Spleen (tissue), 11 donors: Measurements from ENCODE around the gene CHAMP1. TPM values are rescaled to one million over a fixed set of nuclear protein-coding genes. Genes with fewer than 3 reads are reported as not detected.
A peak's percentile ranks its signal among the peaks of the same experiment; 100 is the strongest.

Experiments
- DNase-seq: peaks from one replicate; pipeline ENCODE4 v3.0.0-alpha.2; 2020
- H3K27ac ChIP-seq, 8 donors: fragments of 200-600 bp; sonication (generic) in 7 of 8; 1 replicate in 4 of 8; 2 replicates in 4 of 8; pipeline versions ENCODE4 v1.5.0 to v1.8.0; 2016 to 2021; ENCODE audit warnings: inconsistent platforms in 4 of 8, mild to moderate bottlenecking in 4 of 8, moderate library complexity in 1 of 8
- H3K27me3 ChIP-seq, 7 donors: fragments of 200-600 bp; sonication (generic) in 6 of 7; replicated peaks in 1 of 7; 1 replicate in 4 of 7; 2 replicates in 3 of 7; pipeline versions ENCODE4 v1.5.0 to v1.8.0; 2016 to 2021; ENCODE audit warnings: inconsistent platforms in 3 of 7, mild to moderate bottlenecking in 1 of 7
- H3K36me3 ChIP-seq, 6 donors: fragments of 200-600 bp; sonication (generic) in 5 of 6; 1 replicate in 4 of 6; 2 replicates in 2 of 6; pipeline versions ENCODE4 v1.5.0 to v1.8.0; 2016 to 2021; ENCODE audit warnings: inconsistent platforms in 2 of 6
- H3K4me1 ChIP-seq, 6 donors: fragments of 200-600 bp; sonication (generic) in 5 of 6; 1 replicate in 3 of 6; 2 replicates in 3 of 6; pipeline versions ENCODE4 v1.5.0 to v1.8.0; 2016 to 2021; ENCODE audit warnings: inconsistent platforms in 3 of 6
- H3K4me3 ChIP-seq, 8 donors: fragments of 200-600 bp; sonication (generic) in 7 of 8; 1 replicate in 4 of 8; 2 replicates in 4 of 8; pipeline versions ENCODE4 v1.5.0 to v1.8.0; 2016 to 2021; ENCODE audit warnings: inconsistent platforms in 4 of 8, mild to moderate bottlenecking in 4 of 8, moderate library complexity in 2 of 8
- H3K9me3 ChIP-seq, 8 donors: fragments of 200-600 bp; sonication (generic) in 7 of 8; 1 replicate in 4 of 8; 2 replicates in 4 of 8; pipeline versions ENCODE4 v1.5.0 to v1.8.0; 2016 to 2021; ENCODE audit warnings: inconsistent platforms in 4 of 8
- CTCF ChIP-seq, 11 experiments: fragments of 200-600 bp in 7 of 11; fragments of 450-650 bp in 4 of 11; sonication (generic) in 4 of 11; IDR thresholded peaks in 8 of 11; conservative IDR thresholded peaks in 3 of 11; 1 replicate in 7 of 11; 2 replicates in 4 of 11; pipeline versions ENCODE4 v1.4.0 to v1.8.0; 2016 to 2021; ENCODE audit warnings: antibody characterized with exemption in 11 of 11, inconsistent platforms in 4 of 11, mild to moderate bottlenecking in 1 of 11
- POLR2A ChIP-seq, 3 donors: fragments of 450-650 bp; IDR thresholded peaks; one replicate each; pipeline ENCODE4 v1.5.1; 2017; ENCODE audit warnings: antibody characterized with exemption in 3 of 3, mild to moderate bottlenecking in 1 of 3
- POLR2AphosphoS5 ChIP-seq, 3 donors: sonication (generic); formaldehyde crosslinking; IDR thresholded peaks; one replicate each; pipeline ENCODE4 v1.5.1; 2017; ENCODE audit warnings: antibody characterized with exemption in 3 of 3
- WGBS, 5 donors: extraction: QIAGEN DNeasy Blood & Tissue Kit in 3 of 5; methylation state at CpG; one replicate each; pipeline versions ENCODE4 v1.1.5 to v1.1.7; 2013 to 2018; 5-methylcytosine and 5-hydroxymethylcytosine counted together
- intact Hi-C: fragments of 100-400 bp; cut with DNase I; formaldehyde crosslinking; loops from one replicate; pipeline ENCODE4 v1.15.0; 2023; ENCODE audit warnings: low total_unique reads
- polyA plus RNA-seq, 3 donors: library from polyadenylated mRNA; stranded (reverse); fragments of 200-250 nt; gene quantifications; one replicate each; pipeline ENCODE4 v1.2.1, GENCODE V29; 2013
- total RNA-seq, 7 donors: library from RNA; depleted of rRNA in 3 of 7; stranded (reverse); fragments of >200 nt in 3 of 7; fragmentation: NEBNext Ultra II Directional in 4 of 7; extraction: Animal tissue kit (Norgen Biotek cat#: 25700) in 4 of 7; gene quantifications; one replicate each; pipeline versions ENCODE4 v1.1.0 to v1.2.1, GENCODE V29; 2016 to 2021
- donor health status: healthy with polysubstance abuse.
- donor health status: DM: no; HTN: no; CAD: no; lungs with moderate emphysema.
- donor health status: DM: no; HTN: no; CAD: no.
- donor health status: Bipolar disorder and iron deficiency.
- donor health status: healthy.
- donor health status: DM: no; HTN: no; CAD: no.
- donor health status: DM: yes; HTN: yes; CAD: no.

Gene CHAMP1
- total and polyA plus RNA-seq, 10 donors = 3.8 to 49.8 (median 22.0) TPM

- TF ChIP-seq POLR2A (IDR thresholded peaks at IDR 0.05) (no peak), POLR2AphosphoS5 (IDR thresholded peaks at IDR 0.05) (no peak), CTCF (IDR thresholded peaks at IDR 0.05 in 8 of 11, conservative IDR thresholded peaks at IDR 0.05 in 3 of 11) (no peak)
Observed at GRCh38 chr13:114311908-114312307, 2.4 kb upstream of the CHAMP1 start.

GRCh38 chr13:114313061-114313860 lies 1.0 kb upstream of the CHAMP1 start:
- TF ChIP-seq POLR2AphosphoS5 (IDR thresholded peaks at IDR 0.05) (no peak), POLR2A (IDR thresholded peaks at IDR 0.05) (no peak), CTCF (IDR thresholded peaks at IDR 0.05 in 8 of 11, conservative IDR thresholded peaks at IDR 0.05 in 3 of 11) (no peak)
- Histone ChIP-seq H3K4me3 (peak overlapping the region; percentile 68 to 95 (median 90)), H3K27ac (peak overlapping the region; percentile 81 to 99 (median 94)), H3K27me3 (no peaks in the 10 kb centered on the region), H3K4me1 (peaks cover 32 to 52% (median 48%) of the 10 kb centered on the region in 6 donors), H3K9me3 (no peaks in the 10 kb centered on the region), H3K36me3 (peaks cover 0 to 6% (median 0%) of the 10 kb centered on the region in 6 donors)
- 71 to 89% (median 79%) methylated on average over 17 of the region's 17 CpGs for WGBS, 5 donors
- peak; percentile 69 for DNase-seq
- intact Hi-C loops = no loop called here

More at GRCh38 chr13:114311908-114312307, 2.4 kb upstream of the CHAMP1 start:
- WGBS, 5 donors = 44 to 61% (median 53%) methylated on average over 2 of the region's 2 CpGs
- H3K27ac ChIP-seq = no peak overlapping the region
- H3K27me3 ChIP-seq = no peaks in the 10 kb centered on the region
- no peaks in the 10 kb centered on the region for H3K9me3 ChIP-seq
- peaks cover 0 to 3% (median 0%) of the 10 kb centered on the region in 6 donors for H3K36me3 ChIP-seq
- no peak for DNase-seq
- H3K4me1 ChIP-seq = peaks cover 23 to 38% (median 34%) of the 10 kb centered on the region in 6 donors
- intact Hi-C loops = no loop called here
- no peak overlapping the region for H3K4me3 ChIP-seq

GRCh38 chr13:114315074-114315785 lies 927 bp downstream of the CHAMP1 start:
- no peak for TF ChIP-seq POLR2AphosphoS5 (IDR thresholded peaks at IDR 0.05)
- Histone ChIP-seq H3K27ac (peak overlapping the region; percentile 81 to 99 (median 94)), H3K27me3 (no peaks in the 10 kb centered on the region), H3K4me1 (peaks cover 34 to 71% (median 64%) of the 10 kb centered on the region in 6 donors), H3K36me3 (peaks cover 0 to 6% (median 0%) of the 10 kb centered on the region in 6 donors), H3K4me3 (peak overlapping the region; percentile 68 to 95 (median 90)), H3K9me3 (no peaks in the 10 kb centered on the region)
- DNase-seq = no peak
- 14 to 21% (median 17%) methylated on average over 7 of the region's 7 CpGs for WGBS, 5 donors
- intact Hi-C loops = no loop called here

GRCh38 chr13:114318624-114319023 lies 4.3 kb downstream of the CHAMP1 start:
- peaks cover 4 to 39% (median 23%) of the 10 kb centered on the region in 6 donors for H3K36me3 ChIP-seq
- 7 to 25% (median 22%) methylated on average over 1 of the region's 1 CpG for WGBS, 5 donors
- no peaks in the 10 kb centered on the region for H3K9me3 ChIP-seq
- no peak for DNase-seq
- no peak overlapping the region for H3K27ac ChIP-seq
- H3K27me3 ChIP-seq = no peaks in the 10 kb centered on the region
- TF ChIP-seq CTCF (IDR thresholded peaks at IDR 0.05 in 8 of 11, conservative IDR thresholded peaks at IDR 0.05 in 3 of 11) (no peak), POLR2A (IDR thresholded peaks at IDR 0.05) (no peak), POLR2AphosphoS5 (IDR thresholded peaks at IDR 0.05) (no peak)
- intact Hi-C loops = no loop called here
- H3K4me1 ChIP-seq = peaks cover 25 to 65% (median 56%) of the 10 kb centered on the region in 6 donors
- H3K4me3 ChIP-seq = no peak overlapping the region
